LNCAP (cell line): Measurements from ENCODE around the gene SHISA2.

ENCODE experiments used
- TF ChIP-seq, protein P1 (sequence below): fragments of 450-650 bp; IDR thresholded peaks from 2 replicates; pipeline ENCODE4 v1.5.1; 2017; ENCODE audit warnings: mild to moderate bottlenecking

The SHISA2 gene

DNA sequence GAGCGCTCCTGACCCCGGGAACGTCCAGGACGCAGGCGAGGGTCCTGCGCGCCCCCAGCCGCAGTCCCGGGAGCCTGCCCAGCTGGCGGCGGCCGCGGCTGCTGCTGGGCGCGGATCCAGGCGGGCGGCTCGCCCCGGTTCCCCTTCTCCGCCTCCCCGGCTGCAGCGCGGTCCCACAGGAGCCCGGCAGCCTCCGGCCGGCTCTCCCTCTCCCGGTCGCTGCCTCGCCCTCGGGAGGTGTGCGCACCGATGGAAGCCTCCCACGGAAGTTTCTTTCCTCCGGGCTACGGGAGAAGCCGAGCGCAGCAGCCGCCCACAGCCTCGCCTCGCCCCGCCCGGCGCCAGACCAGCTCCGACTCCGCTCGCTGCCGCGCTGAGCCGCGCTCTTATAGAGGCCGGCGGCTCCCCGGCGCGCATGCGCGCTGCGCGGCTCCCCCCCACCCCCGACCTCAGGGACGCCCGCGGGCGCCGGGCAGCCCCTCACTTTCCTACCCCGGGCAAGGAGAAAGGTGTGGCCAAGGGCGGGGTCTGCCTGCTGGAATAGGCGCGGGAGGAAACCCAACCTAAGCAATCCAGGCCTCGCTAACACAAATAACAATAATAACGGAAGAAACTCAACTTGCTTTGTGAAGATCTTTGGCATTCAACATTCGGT, at the start of gene SHISA2:
Gene SHISA2 (minus strand): TSS at position 360 of the 655 bp plus-strand sequence. CDS start 1,041 bp downstream, outside the sequence.
- TF ChIP-seq, protein P1, sequence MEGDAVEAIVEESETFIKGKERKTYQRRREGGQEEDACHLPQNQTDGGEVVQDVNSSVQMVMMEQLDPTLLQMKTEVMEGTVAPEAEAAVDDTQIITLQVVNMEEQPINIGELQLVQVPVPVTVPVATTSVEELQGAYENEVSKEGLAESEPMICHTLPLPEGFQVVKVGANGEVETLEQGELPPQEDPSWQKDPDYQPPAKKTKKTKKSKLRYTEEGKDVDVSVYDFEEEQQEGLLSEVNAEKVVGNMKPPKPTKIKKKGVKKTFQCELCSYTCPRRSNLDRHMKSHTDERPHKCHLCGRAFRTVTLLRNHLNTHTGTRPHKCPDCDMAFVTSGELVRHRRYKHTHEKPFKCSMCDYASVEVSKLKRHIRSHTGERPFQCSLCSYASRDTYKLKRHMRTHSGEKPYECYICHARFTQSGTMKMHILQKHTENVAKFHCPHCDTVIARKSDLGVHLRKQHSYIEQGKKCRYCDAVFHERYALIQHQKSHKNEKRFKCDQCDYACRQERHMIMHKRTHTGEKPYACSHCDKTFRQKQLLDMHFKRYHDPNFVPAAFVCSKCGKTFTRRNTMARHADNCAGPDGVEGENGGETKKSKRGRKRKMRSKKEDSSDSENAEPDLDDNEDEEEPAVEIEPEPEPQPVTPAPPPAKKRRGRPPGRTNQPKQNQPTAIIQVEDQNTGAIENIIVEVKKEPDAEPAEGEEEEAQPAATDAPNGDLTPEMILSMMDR = no peak

DNA sequence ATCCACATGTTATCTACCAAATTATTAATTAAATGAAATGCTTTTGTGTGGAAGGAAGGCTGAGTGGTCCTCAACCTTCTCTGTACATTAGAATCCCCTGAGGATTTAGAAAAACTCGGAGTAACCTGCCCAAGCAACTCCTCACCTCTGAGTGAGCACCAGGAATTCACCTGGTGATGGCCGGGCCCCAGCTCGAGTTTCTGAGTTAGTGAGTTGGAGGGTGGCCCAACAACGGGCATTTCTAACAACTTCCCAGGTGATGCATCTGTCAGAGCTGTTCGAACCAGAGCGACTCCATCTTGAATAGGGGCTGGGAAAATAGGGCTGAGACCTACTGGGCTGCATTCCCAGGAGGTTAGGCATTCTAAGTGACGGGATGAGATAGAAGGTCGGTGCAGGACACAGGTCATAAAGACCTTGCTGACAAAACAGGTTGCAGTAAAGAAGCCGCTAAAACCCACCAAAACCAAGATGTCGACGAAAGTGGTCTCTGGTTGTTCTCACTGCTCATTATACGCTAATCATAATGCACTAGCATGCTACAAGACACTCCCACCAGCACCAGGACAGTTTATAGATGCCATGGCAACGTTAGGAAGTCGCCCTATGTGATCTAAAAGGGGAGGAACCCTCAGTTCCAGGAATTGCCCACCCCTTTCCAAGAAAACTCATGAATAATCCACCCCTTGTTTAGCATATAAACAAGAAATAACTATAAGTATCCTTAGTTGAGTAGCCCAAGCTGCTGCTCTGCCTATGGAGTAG, 44.2 kb upstream of the SHISA2 start:
- TF ChIP-seq, protein P1 = no peak

DNA sequence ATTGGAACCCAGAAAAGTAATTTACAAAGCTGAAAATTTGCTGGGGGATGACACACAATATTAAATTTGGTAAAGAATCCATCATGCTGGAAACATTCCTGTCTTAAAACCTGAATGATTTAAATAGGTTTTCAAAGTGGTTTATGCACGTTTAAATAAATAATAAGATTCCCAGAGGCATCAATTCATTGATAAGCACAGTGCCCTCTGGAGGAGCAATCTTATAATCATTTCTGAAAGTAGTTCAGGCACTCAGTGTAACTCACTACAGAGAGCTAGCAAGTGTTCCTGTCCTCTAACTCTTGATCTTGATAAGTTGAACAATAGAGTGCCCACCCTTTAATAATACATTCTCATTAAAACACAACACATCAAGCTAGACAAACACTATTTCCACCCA, 43.5 kb upstream of the SHISA2 start:
- TF ChIP-seq, protein P1 = peak; percentile 44

DNA sequence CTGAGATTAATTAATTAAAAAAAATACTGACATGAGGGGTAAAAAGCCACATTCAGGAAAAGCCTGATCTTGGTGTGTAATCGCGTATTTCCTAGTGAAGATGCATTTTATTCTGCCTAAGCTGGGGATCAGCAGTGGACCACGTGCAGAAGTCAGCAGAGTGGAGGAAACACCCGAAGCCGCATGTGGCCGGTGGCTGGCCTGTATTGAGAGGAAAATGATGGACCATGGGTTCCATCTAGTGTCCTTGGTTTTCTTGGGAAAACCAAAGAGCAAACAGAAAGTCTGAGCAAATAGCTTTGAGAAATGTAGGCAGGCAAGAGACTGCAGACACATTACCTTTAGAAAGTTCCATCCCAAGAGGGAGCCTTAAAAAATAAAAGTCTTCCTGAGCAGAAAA, 23.7 kb upstream of the SHISA2 start:
- TF ChIP-seq, protein P1 = no peak

DNA sequence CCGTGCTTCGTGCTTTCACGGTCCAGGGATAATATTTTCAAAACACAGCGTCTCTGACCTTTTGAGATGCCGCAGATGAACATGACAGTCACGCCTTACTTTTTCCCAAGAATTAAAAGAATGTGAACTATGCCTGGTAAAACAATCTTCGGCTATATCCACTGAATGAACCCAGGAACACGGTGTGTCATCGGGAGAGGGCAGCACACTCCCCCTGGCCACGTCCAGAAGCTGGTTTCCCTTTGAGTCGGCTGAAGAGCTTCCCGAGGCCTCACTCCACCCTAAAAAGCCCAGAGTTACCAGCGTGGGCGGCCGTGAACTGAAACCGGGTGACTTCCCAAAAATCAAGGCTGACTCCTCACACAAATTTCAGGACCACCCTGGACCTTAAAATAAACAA, 22.9 kb upstream of the SHISA2 start:
- TF ChIP-seq, protein P1 = no peak

DNA sequence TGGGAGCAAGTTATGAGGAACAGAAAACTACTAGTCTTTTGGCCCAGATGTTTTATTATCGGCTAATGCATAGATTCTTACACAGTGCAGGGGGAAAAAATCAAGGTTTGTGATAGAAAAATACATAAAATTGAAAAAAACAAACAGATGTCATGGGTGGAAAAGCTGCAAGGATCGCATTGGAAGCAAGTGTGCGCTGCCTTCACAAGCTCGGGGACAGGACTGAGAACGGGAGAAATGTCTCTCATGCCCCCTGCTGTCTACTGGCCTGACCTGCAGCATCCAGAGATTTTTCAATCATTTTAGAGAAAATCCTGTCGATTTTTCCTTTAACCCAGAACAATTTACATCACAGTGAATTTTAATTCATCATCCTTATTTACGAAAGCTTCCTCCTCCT, 20.5 kb upstream of the SHISA2 start:
- TF ChIP-seq, protein P1 = peak; percentile 51

DNA sequence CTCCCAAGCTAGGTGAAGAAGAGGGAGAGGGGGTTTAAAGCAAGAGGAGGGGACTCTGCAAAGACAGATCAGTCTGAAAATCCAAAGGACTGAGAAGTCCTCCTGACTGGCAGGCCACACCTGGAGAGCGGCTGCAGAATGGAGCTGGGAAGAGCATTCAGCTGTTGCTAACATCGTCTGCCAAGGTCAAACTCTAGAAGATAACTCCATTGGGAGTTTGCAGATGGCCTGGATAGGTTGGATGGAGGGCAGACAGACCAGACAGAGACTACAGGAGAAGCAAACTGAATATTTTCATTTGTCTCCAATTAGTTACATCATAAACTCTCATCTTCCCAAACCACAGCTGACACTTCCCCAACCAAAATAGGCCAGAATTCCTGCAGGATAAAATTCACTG, 19.9 kb upstream of the SHISA2 start:
- TF ChIP-seq, protein P1 = no peak
